Stomach (tissue), 9 donors: Measurements from ENCODE around the gene DCAF11. TPM values are rescaled to one million over a fixed set of nuclear protein-coding genes. Genes with fewer than 3 reads are reported as not detected.

Source experiments
- DNase-seq, 2 donors: peaks; one replicate each; pipeline versions ENCODE4 v3.0.0 to v3.0.0-alpha.2; 2013 to 2019
- H3K27ac ChIP-seq, 5 donors: fragments of 200-600 bp in 4 of 5; sonication (generic) in 4 of 5; one replicate each; pipeline ENCODE4 v1.5.1; 2013 to 2019; ENCODE audit warnings: mild to moderate bottlenecking in 1 of 5, moderate library complexity in 1 of 5
- H3K27me3 ChIP-seq, 3 donors: fragments of 200-600 bp; sonication (generic); one replicate each; pipeline ENCODE4 v1.5.1; 2017 to 2019; ENCODE audit warnings: mixed run types in 1 of 3
- H3K36me3 ChIP-seq, 4 donors: fragments of 200-600 bp; sonication (generic); 1 replicate in 3 of 4; 2 replicates in 1 of 4; pipeline ENCODE4 v1.5.1; 2016 to 2019
- H3K4me1 ChIP-seq, 4 donors: fragments of 200-600 bp; sonication (generic); one replicate each; pipeline ENCODE4 v1.5.1; 2016 to 2019
- H3K4me3 ChIP-seq, 4 donors: fragments of 200-600 bp; sonication (generic) in 3 of 4; one replicate each; pipeline ENCODE4 v1.5.1; 2016 to 2019; ENCODE audit warnings: mild to moderate bottlenecking in 1 of 4
- H3K9me3 ChIP-seq, 4 donors: fragments of 200-600 bp; sonication (generic); one replicate each; pipeline ENCODE4 v1.5.1; 2016 to 2019
- CTCF ChIP-seq, 7 experiments: fragments of 450-650 bp in 4 of 7; fragments of 200-600 bp in 3 of 7; sonication (generic) in 3 of 7; IDR thresholded peaks; one replicate each; pipeline ENCODE4 v1.5.1; 2016 to 2019; ENCODE audit warnings: antibody characterized with exemption in 7 of 7, control low read depth in 2 of 7, mild to moderate bottlenecking in 1 of 7
- EP300 ChIP-seq: sonication (generic); formaldehyde crosslinking; IDR thresholded peaks from one replicate; pipeline ENCODE4 v1.6.1; 2017; ENCODE audit warnings: antibody characterized with exemption
- POLR2A ChIP-seq, 4 donors: fragments of 450-650 bp; IDR thresholded peaks; one replicate each; pipeline ENCODE4 v1.6.1; 2016; ENCODE audit warnings: antibody characterized with exemption in 4 of 4, control low read depth in 2 of 4, mild to moderate bottlenecking in 1 of 4, moderate library complexity in 1 of 4
- POLR2AphosphoS5 ChIP-seq, 3 donors: sonication (generic); formaldehyde crosslinking; IDR thresholded peaks; one replicate each; pipeline ENCODE4 v1.6.1; 2016; ENCODE audit warnings: antibody characterized with exemption in 3 of 3
- WGBS, 5 donors: extraction: QIAGEN DNeasy Blood & Tissue Kit in 3 of 5; methylation state at CpG; one replicate each; pipeline versions ENCODE4 v1.1.5 to v1.1.7; 2013 to 2018; 5-methylcytosine and 5-hydroxymethylcytosine counted together
- intact Hi-C: fragments of 100-400 bp; cut with DNase I; formaldehyde crosslinking; loops from one replicate; pipeline ENCODE4 v1.15.1; 2023; ENCODE audit warnings: low total_unique reads
- polyA plus RNA-seq, 3 donors: library from polyadenylated mRNA; stranded (reverse); fragments of 200-250 nt; gene quantifications; one replicate each; pipeline ENCODE4 v1.2.3, GENCODE V29; 2013
- total RNA-seq, 5 donors: library from RNA; depleted of rRNA; stranded (reverse); fragments of >200 nt; gene quantifications; one replicate each; pipeline versions ENCODE4 v1.1.0 to v1.2.3, GENCODE V29; 2014 to 2016
- donor health status: healthy with polysubstance abuse.
- donor health status: Bipolar disorder and iron deficiency.
- donor health status: healthy.

Gene DCAF11
- total and polyA plus RNA-seq, 8 donors: 27.7 to 396 (median 65.4) TPM

- H3K4me1 ChIP-seq: peaks cover 18 to 38% (median 31%) of the 10 kb centered on the region in 4 donors
- intact Hi-C loops: no loop called here
- H3K9me3 ChIP-seq: no peaks in the 10 kb centered on the region
- no peaks in the 10 kb centered on the region for H3K27me3 ChIP-seq
- peaks cover 31 to 72% (median 70%) of the 10 kb centered on the region in 4 donors for H3K36me3 ChIP-seq
- H3K4me3 ChIP-seq: no peak overlapping the region
- TF ChIP-seq EP300: no peak
- no peak for TF ChIP-seq POLR2AphosphoS5 (IDR thresholded peaks at IDR 0.05)
- WGBS, 5 donors: 89 to 94% (median 91%) methylated on average over 9 of the region's 9 CpGs
- no peak overlapping the region for H3K27ac ChIP-seq
- DNase-seq: no peak
Measured at GRCh38 chr14:24150567-24150966, 36.0 kb downstream of the DCAF11 start.

GRCh38 chr14:24150993-24151392, 36.4 kb downstream of the DCAF11 start:
- no peak for DNase-seq
- no peak for TF ChIP-seq POLR2A (IDR thresholded peaks at IDR 0.05)
- no peak for TF ChIP-seq EP300
- TF ChIP-seq CTCF (IDR thresholded peaks at IDR 0.05): no peak
- TF ChIP-seq POLR2AphosphoS5 (IDR thresholded peaks at IDR 0.05): no peak
- WGBS, 5 donors: 85 to 91% (median 90%) methylated on average over 8 to 9 of the region's 9 CpGs
- Histone ChIP-seq H3K27me3 (no peaks in the 10 kb centered on the region), H3K27ac (no peak overlapping the region), H3K4me3 (no peak overlapping the region), H3K9me3 (no peaks in the 10 kb centered on the region), H3K4me1 (peaks cover 14 to 33% (median 27%) of the 10 kb centered on the region in 4 donors), H3K36me3 (peaks cover 36 to 77% (median 74%) of the 10 kb centered on the region in 4 donors)
- intact Hi-C loops: no loop called here

- Histone ChIP-seq H3K27ac (no peak overlapping the region), H3K27me3 (no peaks in the 10 kb centered on the region), H3K9me3 (no peaks in the 10 kb centered on the region), H3K4me3 (no peak overlapping the region), H3K36me3 (peaks cover 40 to 82% (median 79%) of the 10 kb centered on the region in 4 donors), H3K4me1 (peaks cover 11 to 31% (median 23%) of the 10 kb centered on the region in 4 donors)
- intact Hi-C loops: no loop called here
- 92 to 96% (median 94%) methylated on average over 15 to 16 of the region's 16 CpGs for WGBS, 5 donors
- TF ChIP-seq POLR2AphosphoS5 (IDR thresholded peaks at IDR 0.05) (no peak), EP300 (no peak), POLR2A (IDR thresholded peaks at IDR 0.05) (no peak), CTCF (IDR thresholded peaks at IDR 0.05) (no peak)
- no peak for DNase-seq
Measured at GRCh38 chr14:24151404-24152080, 37.0 kb downstream of the DCAF11 start.

GRCh38 chr14:24155100-24155499, 40.5 kb downstream of the DCAF11 start:
- TF ChIP-seq CTCF (IDR thresholded peaks at IDR 0.05) (no peak), POLR2A (IDR thresholded peaks at IDR 0.05) (no peak), POLR2AphosphoS5 (IDR thresholded peaks at IDR 0.05) (no peak), EP300 (no peak)
- peaks cover 0 to 9% (median 2%) of the 10 kb centered on the region in 4 donors for H3K4me1 ChIP-seq
- H3K36me3 ChIP-seq: peaks cover 57 to 98% (median 94%) of the 10 kb centered on the region in 4 donors
- no peaks in the 10 kb centered on the region for H3K27me3 ChIP-seq
- no peak overlapping the region for H3K27ac ChIP-seq
- 94 to 99% (median 95%) methylated on average over 9 to 10 of the region's 10 CpGs for WGBS, 5 donors
- DNase-seq: no peak
- no peaks in the 10 kb centered on the region for H3K9me3 ChIP-seq
- no peak overlapping the region for H3K4me3 ChIP-seq
- intact Hi-C loops: no loop called here

GRCh38 chr14:24156840-24157239, 42.3 kb downstream of the DCAF11 start:
- Histone ChIP-seq H3K27me3 (no peaks in the 10 kb centered on the region), H3K4me3 (no peak overlapping the region), H3K9me3 (no peaks in the 10 kb centered on the region), H3K4me1 (peaks cover 9 to 15% (median 11%) of the 10 kb centered on the region in 4 donors), H3K27ac (no peak overlapping the region), H3K36me3 (peaks cover 49 to 87% (median 83%) of the 10 kb centered on the region in 4 donors)
- WGBS, 5 donors: 84 to 94% (median 92%) methylated on average over 1 of the region's 1 CpG
- no peak for DNase-seq
- TF ChIP-seq POLR2A (IDR thresholded peaks at IDR 0.05) (no peak), CTCF (IDR thresholded peaks at IDR 0.05) (no peak), EP300 (no peak), POLR2AphosphoS5 (IDR thresholded peaks at IDR 0.05) (no peak)
- intact Hi-C loops: no loop called here
